Pons (tissue), 1 donor: Measurements from ENCODE around the gene TUBB2B.
"Not testable (repeated sequence)": the region's sequence is repeated elsewhere in the genome, so short reads cannot be mapped to it uniquely, and the experiment has no call there.

Source experiments
- DNase-seq: peaks from one replicate; pipeline ENCODE4 v3.0.0-alpha.2; 2016; ENCODE audit warnings: low spot score

Gene TUBB2B

DNA sequence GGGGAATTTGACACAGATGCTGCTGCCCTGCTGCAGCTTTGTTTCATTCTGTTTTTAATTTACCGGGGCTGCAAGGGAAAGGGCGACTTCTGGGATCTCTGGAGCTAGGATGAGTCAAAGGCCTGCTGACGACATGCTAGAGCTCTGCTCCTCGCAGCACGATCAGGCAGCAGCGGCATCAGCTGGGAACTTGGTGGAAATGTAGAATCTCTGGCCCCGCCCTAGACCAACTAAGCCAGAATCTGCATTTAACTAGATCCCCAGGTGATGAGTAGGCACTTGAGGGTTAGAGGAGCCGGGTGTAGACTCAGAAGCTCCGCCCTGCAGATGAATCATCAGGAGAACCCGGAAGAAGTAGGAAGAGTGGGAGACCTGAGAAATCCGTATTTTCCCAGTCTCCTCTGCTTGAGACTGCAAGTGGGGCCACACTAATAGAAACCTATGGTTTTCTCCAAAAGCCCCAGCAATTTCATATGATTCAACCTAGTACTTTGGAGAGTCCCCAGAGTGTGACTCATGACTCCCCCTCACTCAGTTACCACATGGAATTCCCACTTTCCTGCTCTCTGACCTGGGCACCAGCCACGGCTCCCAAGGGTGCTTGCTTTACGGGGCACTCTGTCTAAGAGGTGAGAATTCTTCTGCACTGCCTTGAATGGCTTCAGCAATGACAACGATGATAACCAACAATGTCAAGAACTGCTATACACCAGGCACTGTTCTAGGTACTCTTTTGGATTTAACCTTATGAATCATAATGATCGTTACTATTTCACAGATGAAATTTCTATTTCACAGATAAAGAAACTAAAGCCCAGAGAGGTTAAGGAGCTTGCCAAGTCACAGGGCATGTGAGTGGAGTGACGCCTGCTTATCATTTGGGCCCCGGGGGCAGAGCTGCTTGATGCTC is 18.1 kb downstream of the TUBB2B start:
- no peak for DNase-seq

DNA sequence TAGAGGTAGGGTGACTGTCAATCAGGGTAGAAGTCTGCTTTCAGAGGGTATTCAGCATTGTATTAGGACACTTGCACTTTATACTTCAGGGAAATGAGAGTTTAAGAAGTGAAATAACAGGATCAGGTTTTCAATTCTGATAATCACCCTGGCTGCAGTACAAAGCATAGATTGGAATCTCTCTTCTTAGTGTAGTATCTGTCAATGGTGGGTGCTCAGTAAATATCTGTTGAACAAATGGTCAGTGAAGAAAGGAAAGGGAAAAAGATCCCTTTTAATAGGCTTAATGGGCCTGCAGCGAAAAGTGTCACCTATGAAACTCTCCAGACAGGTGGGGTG is 18.7 kb downstream of the TUBB2B start:
- no peak for DNase-seq

DNA sequence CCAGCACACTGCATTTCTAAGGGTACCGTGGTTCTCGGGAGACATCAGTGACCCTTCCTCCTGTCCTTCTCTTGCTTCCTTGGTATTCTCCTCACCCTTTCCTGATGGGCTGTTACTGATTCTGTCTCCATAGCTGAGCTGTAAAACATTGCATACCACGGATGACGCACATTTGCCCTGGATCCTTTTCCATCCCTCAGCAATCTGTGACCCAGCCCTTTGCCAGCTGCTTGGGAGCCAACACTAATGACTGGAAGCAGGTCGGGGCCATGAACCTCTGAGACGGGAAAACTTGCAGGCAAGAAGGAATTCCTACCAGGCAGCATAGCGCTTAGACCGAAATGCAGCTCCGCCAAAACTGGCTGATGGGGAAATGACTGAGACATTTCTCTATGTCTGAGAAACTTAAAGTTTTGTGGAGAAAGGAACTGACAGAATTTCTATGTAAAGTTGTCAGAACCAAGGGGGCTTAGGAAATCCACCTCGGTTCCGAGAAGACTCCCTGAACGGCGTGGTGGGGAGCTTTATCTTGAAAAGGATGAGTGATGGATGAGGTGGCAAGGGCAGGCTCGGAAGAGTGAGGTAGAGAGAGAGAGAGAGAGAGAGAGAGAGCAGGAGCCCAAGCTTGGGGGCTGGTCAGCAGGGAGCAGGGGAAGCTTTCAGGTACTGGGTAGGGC is 19.2 kb downstream of the TUBB2B start:
- no peak for DNase-seq

DNA sequence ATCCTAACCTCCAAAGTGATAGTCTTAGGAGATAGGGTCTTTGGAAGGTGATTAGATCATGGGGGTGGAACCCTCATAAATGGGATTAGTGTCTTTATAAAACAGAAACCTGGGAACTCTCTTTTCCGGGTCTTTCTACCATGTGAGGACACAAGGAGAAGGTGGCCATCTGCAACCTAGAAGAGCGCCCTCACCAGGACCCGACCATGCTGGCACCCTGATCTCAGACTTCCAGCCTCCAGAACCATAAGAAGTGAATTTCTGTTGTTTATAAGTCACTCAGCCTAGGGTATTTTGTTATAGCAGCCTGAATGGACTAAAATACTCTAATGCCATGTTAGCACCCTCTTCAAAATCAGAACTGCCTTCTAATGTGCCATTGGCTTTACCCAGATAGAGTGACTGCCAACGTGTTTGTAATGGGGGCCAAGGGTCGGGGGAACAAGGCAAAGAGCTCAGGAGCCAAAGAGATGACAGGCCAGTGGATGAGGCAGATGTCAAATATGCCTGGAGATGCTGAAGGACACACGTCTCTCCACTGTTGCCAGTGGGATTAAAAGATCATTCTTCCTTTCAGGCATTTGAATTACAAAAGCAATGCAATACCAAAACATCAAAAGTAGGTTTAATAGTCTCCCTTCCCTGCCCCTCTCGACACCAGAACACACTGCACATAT is 21.0 kb downstream of the TUBB2B start:
- no peak for DNase-seq

DNA sequence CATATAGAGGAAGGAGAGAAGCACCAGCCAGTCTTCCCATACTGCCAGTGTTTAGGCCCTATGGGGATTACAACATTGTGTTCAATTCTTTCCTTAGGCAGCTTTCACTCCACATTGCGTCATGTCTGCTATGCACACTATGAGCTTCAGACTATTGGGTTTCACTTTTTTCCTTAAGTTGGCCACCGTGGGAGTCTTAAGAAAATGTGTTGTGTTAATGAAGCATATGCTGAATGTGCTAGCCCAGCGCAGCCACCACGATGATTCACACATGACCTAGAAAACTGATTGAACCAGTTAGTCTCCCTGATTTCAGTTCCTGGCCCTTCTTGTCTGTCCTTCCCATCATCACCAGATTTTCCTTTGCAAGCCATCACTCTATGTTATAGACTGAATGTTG is 21.5 kb downstream of the TUBB2B start:
- DNase-seq, result no peak

DNA sequence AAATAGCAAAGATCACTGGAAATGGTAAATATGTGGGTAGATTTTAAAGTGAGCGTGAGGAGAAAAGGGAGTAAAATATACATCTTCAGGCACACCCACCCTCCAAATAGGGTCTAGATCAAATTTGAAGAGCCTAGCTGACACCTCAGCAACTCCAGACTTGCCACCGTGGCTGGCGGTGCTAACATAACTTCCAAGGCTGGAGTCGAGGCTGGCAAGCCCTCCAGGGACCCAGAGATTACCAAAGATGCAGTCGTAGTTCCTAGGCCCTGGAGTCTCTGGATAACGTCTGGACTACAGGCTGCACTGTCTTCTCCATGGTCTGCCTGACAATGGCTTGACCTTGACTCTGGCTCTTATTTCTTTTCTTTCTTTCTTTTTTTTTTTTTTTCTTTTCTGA is 22.5 kb downstream of the TUBB2B start:
- no peak for DNase-seq

DNA sequence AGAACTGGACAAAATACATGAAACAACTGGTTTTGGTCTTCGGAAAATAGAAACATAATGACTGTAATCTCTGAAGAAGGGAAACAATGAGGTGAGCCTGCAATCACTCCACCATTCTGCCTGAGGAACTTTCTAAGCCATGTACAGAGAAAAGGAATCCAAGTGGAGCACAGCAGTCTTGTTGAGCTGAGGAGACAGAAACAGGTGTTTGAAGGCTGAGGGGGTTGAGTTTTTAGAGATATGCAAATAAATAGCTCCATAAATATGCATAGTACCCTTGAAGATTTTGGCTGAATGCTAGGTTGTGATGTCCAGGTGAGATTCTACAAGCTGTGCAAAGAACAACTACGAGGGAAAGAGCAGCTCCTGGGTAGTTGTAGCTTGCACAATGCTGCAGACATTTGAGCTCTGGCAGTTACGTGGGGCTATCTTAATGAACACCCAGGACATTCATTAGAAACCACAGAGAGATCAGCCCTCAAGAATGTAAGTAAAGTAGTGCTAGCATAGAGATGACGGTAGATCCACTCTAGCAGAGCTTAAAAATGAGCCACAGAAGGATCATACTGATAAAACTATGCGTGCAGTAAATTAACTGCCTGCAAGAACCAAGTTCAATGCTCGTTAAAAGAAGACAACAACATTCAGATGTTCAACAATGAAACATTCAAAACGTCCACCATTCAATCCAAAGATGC is 24.3 kb downstream of the TUBB2B start:
- no peak for DNase-seq

DNA sequence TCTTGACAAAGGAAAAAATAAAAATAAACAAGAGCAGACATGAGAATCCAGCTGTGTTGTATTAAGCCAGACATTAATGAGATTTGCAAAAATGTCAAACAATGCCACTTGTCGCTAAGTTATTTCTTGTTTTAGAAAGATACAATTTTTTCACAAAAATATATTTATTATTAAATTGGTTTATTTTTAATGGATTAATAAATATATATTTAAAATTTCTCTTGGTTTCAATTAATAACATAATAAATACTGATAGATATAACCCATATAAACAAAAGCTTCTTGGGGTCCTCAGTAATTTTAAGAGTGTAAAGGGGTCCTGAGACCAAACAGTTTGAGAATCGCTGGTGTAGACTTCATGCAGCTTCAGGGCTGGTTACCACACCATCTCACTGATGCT is 26.1 kb downstream of the TUBB2B start:
- DNase-seq, result no peak

DNA sequence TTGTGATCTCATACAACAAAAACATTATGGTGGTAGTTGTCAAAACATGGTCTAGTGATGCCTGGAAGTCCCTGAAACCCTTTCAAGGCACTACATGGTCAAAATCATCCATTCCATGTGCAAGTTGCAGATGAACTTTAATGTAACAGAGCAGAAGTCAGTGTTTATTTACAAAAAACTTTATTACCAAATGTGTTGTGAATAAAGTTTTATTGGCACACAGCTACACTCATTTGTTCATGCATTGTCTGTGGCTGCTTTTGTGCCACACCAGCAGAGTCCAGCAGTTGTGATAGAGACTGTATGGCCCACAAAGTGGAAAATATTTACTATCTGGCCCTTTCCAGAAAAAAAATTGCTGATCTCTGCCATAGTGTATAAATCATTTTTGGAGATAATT is 26.8 kb downstream of the TUBB2B start:
- no peak for DNase-seq

DNA sequence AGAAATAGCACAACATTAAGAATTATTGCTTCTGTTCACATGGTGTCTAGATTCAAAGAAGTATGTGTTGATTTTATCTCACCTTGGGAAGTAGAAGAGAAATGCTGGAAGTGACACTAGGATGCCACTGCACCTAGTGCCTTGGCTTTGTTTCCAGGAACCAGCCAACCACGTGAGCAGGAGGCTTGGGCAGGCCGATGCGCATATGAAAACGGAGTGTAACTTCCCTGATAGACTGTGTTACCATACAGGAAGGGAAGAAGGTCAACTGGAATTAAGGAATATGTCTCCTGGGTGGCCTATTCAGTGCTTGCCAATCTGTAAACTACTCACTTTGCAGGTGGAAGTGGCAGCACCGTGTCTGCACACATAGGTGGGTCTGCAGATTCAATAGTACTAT is 28.1 kb downstream of the TUBB2B start:
- DNase-seq, result no peak

DNA sequence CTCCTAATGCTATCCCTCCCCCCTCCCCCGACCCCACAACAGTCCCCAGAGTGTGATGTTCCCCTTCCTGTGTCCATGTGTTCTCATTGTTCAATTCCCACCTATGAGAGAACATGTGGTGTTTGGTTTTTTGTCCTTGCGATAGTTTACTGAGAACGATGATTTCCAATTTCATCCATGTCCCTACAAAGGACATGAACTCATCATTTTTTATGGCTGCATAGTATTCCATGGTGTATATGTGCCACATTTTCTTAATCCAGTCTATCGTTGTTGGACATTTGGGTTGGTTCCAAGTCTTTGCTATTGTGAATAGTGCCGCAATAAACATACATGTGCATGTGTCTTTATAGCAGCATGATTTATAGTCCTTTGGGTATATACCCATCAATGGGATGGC is 29.7 kb downstream of the TUBB2B start:
- DNase-seq, result not testable (repeated sequence)

DNA sequence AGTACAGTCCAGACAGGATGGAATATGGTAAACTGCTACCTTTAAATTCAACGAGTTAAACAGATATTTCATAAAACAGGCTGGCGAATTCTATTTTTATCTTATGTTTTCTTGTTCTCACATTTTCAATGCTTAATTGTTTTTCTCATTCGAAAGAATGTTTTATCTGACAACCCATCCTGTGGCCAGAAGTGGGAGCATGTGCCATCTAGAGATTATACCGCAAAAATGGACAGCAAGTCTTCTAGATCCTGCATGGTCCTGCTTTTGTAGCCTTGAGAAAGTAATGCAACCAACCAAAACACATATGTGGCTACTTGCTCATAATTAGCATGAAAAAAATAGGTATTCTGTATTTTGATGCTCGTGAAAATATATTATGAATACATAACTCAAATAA is 30.7 kb downstream of the TUBB2B start:
- DNase-seq, result no peak

DNA sequence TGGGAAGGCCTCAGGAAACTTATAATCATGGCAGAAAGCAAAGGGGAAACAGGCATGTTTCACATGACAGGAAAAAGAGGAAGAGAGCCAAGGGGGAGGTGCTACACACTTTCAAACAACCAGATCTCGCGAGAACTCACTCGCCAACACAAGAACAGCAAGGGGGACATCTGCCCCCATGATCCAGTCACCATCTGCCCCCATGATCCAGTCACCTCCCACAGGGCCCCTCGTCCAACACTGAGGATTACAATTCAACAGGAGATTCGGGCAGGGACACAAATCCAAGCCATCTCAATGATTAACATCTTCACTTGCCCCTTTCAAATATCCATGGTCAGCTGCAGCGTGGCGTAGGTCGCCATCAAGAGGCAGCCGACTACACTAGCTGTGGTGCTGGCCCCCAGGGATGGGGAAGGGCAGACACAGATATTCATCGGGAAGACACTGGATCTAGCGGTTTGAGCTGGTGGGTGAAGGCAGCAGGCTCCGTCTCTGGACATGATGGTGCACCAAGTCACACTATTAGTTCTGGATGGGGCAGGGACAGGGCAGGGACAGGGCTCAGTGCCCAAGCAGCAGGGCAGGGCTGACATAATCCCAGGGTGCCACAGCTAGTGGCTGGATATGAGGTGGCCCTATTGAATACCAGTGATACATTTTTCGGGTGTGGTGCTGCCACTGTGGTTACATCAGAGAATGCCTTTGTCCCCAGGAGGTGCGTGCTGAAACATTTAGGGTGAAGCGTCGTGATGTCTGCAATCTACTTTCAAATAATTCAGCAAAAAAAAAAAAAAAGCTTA is 31.6 kb downstream of the TUBB2B start:
- DNase-seq, result peak; percentile 56

DNA sequence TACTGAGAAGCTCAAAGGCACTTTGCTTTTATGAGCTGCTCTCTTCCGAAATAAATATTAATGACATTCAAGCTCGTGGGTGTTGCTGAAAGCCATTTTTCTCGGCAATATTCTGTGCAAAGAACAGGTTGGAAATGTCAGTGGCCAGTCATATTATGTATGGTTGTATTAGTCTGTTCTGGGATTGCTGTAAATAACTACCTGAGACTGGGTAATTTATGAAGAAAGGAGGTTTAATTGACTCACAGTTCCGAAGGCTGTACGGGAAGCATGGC is 32.1 kb downstream of the TUBB2B start:
- DNase-seq, result no peak

DNA sequence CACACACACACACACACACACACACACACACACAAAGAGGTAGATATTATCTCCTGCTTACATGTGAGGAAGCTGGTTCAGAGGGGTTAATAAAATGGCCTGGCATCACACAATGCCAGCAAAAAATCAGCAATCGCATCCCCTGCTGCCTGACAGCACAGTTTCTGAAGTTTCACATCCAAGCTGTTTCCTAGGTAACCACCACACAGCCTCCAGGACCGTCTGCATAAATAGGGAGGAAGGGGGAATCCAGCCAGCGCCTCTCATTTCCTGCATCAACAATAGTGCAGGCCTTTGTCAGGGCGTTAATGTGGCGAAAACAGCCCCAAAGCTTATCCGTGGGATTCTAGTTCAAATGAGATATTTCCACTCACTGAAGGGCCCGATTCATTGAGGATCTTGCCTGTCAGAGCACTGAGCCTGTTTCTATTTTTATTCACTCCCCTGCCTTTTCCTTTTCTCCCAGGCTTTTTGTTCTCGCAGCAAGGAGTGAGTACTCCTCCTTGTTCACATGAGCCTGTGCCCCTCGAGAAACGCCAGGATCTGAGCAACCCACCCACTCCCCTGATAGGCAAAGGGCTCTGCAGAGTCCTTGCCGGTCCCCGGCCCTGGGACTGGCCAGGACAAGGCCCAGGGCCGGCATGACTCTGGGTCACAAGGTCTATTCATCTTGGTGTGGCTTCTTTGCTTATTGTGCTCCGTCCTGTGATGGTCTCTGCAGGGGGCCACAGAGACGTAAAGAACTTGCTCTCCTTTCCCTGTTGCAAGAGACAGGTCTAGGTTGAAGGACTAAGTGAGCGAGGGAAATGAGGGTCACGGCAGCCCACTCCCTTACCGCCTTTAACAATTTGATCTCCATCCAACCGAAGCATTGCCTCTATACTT is 32.7 kb downstream of the TUBB2B start:
- DNase-seq, result peak; percentile 89

DNA sequence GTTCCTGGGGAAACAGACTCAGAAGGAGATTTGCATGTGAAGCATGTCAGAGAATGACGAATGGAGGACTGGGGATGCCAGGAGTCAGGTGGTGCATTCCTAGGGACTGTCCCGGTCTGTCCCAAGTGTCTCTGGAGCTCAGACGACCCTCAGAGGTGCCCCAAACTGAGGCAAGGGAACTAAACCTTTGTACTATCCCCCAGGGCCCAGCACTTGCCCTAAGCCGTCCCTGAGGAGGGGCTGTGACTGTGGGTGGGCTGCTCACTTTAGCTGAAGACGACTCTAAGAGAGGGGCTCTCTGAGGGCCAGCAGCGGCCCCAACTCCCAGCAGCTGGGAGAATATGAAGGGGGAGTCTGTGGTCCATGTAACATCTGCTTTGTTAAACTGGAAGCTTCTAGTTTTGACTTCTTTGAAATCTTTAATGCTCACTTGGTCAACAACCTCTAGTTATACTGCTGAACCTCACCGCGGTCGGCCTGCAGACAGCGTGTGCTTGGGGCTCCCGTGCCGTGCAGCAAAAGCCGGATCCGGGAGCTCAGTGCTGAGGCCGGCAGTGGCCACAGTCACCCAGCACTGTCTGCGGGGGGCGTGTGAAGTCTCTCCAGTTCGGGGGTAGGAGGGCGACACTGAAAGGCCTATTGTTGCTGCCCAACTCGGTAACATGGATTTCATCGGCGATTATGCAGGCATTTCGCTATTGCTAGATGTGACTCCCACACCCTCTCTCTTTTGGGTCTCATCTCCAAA is 34.2 kb downstream of the TUBB2B start:
- DNase-seq, result no peak

DNA sequence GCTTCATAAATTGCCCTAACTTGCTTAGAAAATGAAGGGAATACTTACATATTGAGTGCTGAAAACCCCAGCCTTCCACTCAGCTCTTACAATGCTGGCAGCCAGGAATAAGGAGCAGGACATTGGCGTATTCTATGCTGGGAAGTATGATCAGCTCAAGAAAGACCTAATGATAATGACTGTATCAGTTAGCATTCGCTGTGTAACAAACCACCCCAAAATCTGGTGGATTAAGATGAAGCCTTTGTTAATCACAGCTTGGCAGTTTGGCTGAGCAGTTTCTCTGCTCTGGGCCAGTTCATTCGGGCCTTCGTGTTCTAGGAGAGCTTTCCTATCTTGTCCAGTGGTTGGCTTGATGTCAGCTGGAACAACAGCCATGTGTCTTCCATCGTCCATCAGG is 36.7 kb downstream of the TUBB2B start:
- DNase-seq, result no peak

DNA sequence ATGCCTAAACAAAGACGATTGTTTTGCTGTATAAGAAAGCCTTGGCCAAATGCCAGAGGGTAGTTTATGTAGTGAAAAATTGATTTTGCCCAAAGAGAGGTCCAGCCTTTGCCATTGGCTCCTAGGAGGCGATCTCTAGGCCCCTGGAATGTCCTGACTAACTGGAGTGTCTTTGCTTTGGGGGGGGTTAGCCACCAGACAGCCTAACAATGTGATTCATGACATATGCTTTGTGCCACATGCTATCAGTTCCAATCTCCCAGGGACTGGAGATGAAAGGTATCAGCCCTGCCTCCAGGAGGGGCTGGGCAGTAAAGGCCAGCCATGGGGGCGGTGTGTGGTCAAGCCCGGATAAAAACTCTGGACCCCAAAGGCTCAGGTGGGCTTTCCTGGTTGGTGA is 37.4 kb downstream of the TUBB2B start:
- DNase-seq, result no peak

DNA sequence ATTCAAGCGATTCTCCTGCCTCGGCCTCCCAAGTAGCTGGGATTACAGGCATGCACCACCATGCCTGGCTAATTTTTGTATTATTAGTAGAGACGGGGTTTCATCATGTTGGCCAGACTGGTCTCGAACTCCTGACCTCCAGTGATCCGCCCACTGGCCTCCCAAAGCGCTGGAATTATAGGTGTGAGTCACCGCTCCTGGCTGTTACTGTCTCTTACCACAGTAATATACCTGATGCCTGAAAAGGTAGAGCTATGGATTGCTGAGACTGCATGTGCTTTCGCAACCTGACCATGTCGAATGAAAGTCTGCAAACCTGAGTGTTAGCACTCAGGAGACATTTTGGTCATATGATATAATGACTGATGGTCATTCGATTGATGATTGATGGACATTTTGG is 38.3 kb downstream of the TUBB2B start:
- DNase-seq, result not testable (repeated sequence)

DNA sequence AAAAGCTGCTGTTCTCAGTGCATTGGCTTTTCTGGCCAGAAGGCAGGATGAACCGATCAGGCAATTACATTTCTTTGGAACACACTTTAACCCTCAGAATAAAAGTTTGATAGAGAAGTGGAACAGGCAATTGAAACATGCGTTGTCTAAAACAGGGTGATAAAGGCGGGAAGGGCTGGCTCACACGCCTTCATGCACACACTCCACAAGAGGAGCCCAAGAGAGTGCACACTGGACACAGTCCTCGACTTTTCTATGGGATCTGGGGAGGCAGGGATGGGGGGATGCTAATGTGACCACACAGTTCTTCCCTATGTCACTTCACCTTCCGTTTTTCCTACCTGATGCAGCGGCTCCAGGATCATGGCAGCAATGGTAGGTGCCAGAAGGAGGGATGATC is 39.2 kb downstream of the TUBB2B start:
- DNase-seq, result no peak
